Neural progenitor cell (in vitro differentiated cells): Measurements from ENCODE around the gene KLHDC3. TPM values are rescaled to one million over a fixed set of nuclear protein-coding genes. Genes with fewer than 3 reads are reported as not detected.

Experiments
- DNase-seq: peaks from one replicate; pipeline ENCODE4 v3.0.0-alpha.2; 2016; ENCODE audit warnings: low spot score
- H2AFZ ChIP-seq: fragments of 200-600 bp; sonication (generic); replicated peaks from 2 replicates; pipeline ENCODE4 v1.6.1; 2016; ENCODE audit warnings: antibody characterized with exemption
- H3F3A ChIP-seq: fragments of 200-600 bp; sonication (generic); 2 replicates; pipeline ENCODE4 v1.6.1; 2016; ENCODE audit warnings: antibody characterized with exemption, low read depth
- H3K27ac ChIP-seq: fragments of 200-600 bp; sonication (generic); 2 replicates; pipeline ENCODE4 v1.5.1; 2016; ENCODE audit warnings: mild to moderate bottlenecking
- H3K27me3 ChIP-seq: fragments of 200-600 bp; sonication (generic); 2 replicates; pipeline ENCODE4 v1.6.1; 2016; ENCODE audit warnings: mild to moderate bottlenecking, moderate library complexity
- H3K36me3 ChIP-seq: fragments of 200-600 bp; sonication (generic); 2 replicates; pipeline ENCODE4 v1.5.1; 2016
- H3K4me1 ChIP-seq: fragments of 200-600 bp; sonication (generic); 2 replicates; pipeline ENCODE4 v1.6.1; 2016; ENCODE audit warnings: mixed run types
- H3K4me2 ChIP-seq: fragments of 200-600 bp; sonication (generic); 2 replicates; pipeline ENCODE4 v1.6.1; 2016
- H3K4me3 ChIP-seq: fragments of 200-600 bp; sonication (generic); 2 replicates; pipeline ENCODE4 v1.5.1; 2016
- H3K79me2 ChIP-seq: fragments of 200-600 bp; sonication (generic); 2 replicates; pipeline ENCODE4 v1.6.1; 2016; ENCODE audit warnings: low read depth
- H3K9ac ChIP-seq: fragments of 200-600 bp; sonication (generic); 2 replicates; pipeline ENCODE4 v1.6.1; 2016
- H3K9me3 ChIP-seq: fragments of 200-600 bp; sonication (generic); 2 replicates; pipeline ENCODE4 v1.5.1; 2016; ENCODE audit warnings: low read depth
- H4K20me1 ChIP-seq: fragments of 200-600 bp; sonication (generic); 2 replicates; pipeline ENCODE4 v1.6.1; 2016; ENCODE audit warnings: low read depth
- H3K27ac Mint-ChIP-seq: 3 replicates; pipeline ENCODE4 v1.8.0; 2021; ENCODE audit warnings: mixed read lengths
- H3K27me3 Mint-ChIP-seq: 2 replicates; pipeline ENCODE4 v1.8.0; 2022; ENCODE audit warnings: low read depth, mild to moderate bottlenecking, inconsistent platforms, moderate library complexity, mixed read lengths; ENCODE audit not compliant: insufficient read depth
- H3K36me3 Mint-ChIP-seq: 3 replicates; pipeline ENCODE4 v1.8.0; 2021; ENCODE audit warnings: mixed read lengths
- H3K4me1 Mint-ChIP-seq: 3 replicates; pipeline ENCODE4 v1.8.0; 2021; ENCODE audit warnings: mixed read lengths
- H3K4me3 Mint-ChIP-seq: 3 replicates; pipeline ENCODE4 v1.8.0; 2021; ENCODE audit warnings: mild to moderate bottlenecking, moderate library complexity, mixed read lengths
- H3K9me3 Mint-ChIP-seq: 3 replicates; pipeline ENCODE4 v1.8.0; 2020; ENCODE audit warnings: mixed read lengths
- CTCF ChIP-seq: fragments of 200-600 bp; sonication (generic); IDR thresholded peaks from 2 replicates; pipeline ENCODE4 v1.5.1; 2017; ENCODE audit warnings: antibody characterized with exemption, mild to moderate bottlenecking
- EZH2 ChIP-seq: fragments of 200-600 bp; sonication (generic); IDR thresholded peaks from 2 replicates; pipeline ENCODE4 v1.6.1; 2017; ENCODE audit warnings: antibody characterized with exemption, mild to moderate bottlenecking, moderate library complexity
- EZH2phosphoT487 ChIP-seq: fragments of 200-600 bp; sonication (generic); IDR thresholded peaks from 2 replicates; pipeline ENCODE4 v1.6.1; 2017; ENCODE audit warnings: antibody characterized with exemption
- total RNA-seq: library from RNA; depleted of rRNA; stranded (reverse); fragments of >200 nt; gene quantifications from 2 replicates; pipeline ENCODE4 v1.2.3, GENCODE V29; 2015; ENCODE audit warnings: low replicate concordance

Gene KLHDC3
- total RNA-seq, 1 donor from 2014 or later: 122 TPM

- peaks cover 5% of the 10 kb centered on the region for H3K36me3 Mint-ChIP-seq
- H3K4me1 Mint-ChIP-seq: peaks cover 16% of the 10 kb centered on the region
- TF ChIP-seq EZH2phosphoT487: no peak
- no peak for TF ChIP-seq EZH2
- no peak for TF ChIP-seq CTCF
- Histone ChIP-seq H3K79me2 (peaks cover 62% of the 10 kb centered on the region), H3K9ac (no peak overlapping the region), H3K4me2 (no peak overlapping the region), H3K9me3 (no peaks in the 10 kb centered on the region), H3K4me1 (peaks cover 13% of the 10 kb centered on the region), H3K27me3 (no peaks in the 10 kb centered on the region), H3K36me3 (no peaks in the 10 kb centered on the region), H3K27ac (no peak overlapping the region), H3K4me3 (no peak overlapping the region), H4K20me1 (peaks cover 11% of the 10 kb centered on the region), H3F3A (peaks cover 34% of the 10 kb centered on the region), H2AFZ (no peak overlapping the region)
- no peaks in the 10 kb centered on the region for H3K9me3 Mint-ChIP-seq
- no peak overlapping the region for H3K27ac Mint-ChIP-seq
- no peak overlapping the region for H3K4me3 Mint-ChIP-seq
- H3K27me3 Mint-ChIP-seq: peaks cover 7% of the 10 kb centered on the region
- DNase-seq: no peak
Measured at GRCh38 chr6:43019152-43019551, 5.1 kb downstream of the KLHDC3 start.

DNA sequence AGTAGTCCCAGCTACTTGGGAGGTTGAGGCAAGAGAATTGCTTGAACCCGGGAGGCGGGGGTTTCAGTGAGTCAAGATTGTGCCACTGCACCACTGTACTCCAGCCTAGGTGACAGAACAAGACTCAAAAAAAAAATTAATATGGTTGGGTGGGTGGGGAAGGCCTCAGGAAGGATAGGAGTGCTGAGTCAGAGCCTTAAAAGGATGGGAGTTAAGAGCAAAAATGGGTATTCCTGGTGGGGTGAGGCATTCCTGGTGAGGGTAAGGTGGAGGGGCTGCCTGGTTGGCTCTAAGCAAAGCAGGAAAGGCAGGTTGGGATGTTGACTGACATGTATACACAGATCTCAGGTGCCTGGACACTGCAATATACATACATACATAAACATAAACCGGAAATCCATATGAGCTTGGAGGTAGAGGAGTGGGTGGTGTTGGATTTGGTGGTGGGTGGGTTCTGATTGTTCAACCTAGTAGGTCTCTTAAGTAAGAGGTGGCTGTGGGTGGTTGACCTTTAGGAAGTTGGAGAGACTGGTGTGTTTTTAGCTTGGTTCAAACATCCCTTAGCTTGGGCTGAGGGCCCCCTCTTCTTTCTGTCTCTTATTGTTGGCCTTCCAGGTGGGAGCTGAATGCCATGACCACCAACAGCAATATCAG lies 6.1 kb downstream of the KLHDC3 start:
- Histone ChIP-seq H3K36me3 (no peaks in the 10 kb centered on the region), H4K20me1 (peaks cover 11% of the 10 kb centered on the region), H2AFZ (no peak overlapping the region), H3K4me2 (peak overlapping the region; percentile 84), H3K9me3 (no peaks in the 10 kb centered on the region), H3K27ac (no peak overlapping the region), H3K27me3 (no peaks in the 10 kb centered on the region), H3F3A (peaks cover 31% of the 10 kb centered on the region), H3K9ac (no peak overlapping the region), H3K4me1 (peaks cover 11% of the 10 kb centered on the region), H3K4me3 (no peak overlapping the region), H3K79me2 (peaks cover 63% of the 10 kb centered on the region)
- peaks cover 7% of the 10 kb centered on the region for H3K27me3 Mint-ChIP-seq
- no peaks in the 10 kb centered on the region for H3K9me3 Mint-ChIP-seq
- TF ChIP-seq EZH2 (no peak), CTCF (no peak), EZH2phosphoT487 (no peak)
- no peak for DNase-seq
- peaks cover 8% of the 10 kb centered on the region for H3K36me3 Mint-ChIP-seq
- H3K4me1 Mint-ChIP-seq: peaks cover 8% of the 10 kb centered on the region
- H3K27ac Mint-ChIP-seq: no peak overlapping the region
- peak overlapping the region; percentile 81 for H3K4me3 Mint-ChIP-seq

DNA sequence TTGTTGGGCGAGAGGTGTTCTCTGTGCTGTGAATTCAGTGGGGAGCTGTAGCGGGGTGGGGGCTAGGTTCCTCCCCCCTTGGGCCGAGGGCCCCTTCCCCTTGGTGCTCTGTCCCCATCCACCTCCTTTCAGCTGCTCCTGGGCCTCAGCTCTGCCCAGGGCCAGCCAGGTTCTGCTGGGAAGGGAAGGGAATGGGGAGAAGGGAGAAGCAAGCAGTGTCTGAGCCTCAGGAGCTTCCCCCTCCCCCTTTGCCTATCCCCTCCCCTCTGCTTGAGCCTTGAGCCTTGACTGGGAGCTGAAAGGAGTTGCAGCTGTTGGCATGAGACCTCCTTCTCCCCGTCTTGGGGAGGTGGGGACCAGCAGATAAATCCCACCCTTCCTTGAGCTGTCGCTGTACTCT lies 6.8 kb downstream of the KLHDC3 start:
- H3K27me3 ChIP-seq: no peaks in the 10 kb centered on the region
- no peaks in the 10 kb centered on the region for H3K36me3 ChIP-seq
- peaks cover 31% of the 10 kb centered on the region for H3F3A ChIP-seq
- H2AFZ ChIP-seq: peak overlapping the region; percentile 45
- Mint-ChIP-seq H3K9me3 (no peaks in the 10 kb centered on the region), H3K27ac (no peak overlapping the region), H3K4me3 (peak overlapping the region; percentile 99), H3K36me3 (peaks cover 8% of the 10 kb centered on the region), H3K27me3 (peaks cover 7% of the 10 kb centered on the region), H3K4me1 (peaks cover 8% of the 10 kb centered on the region)
- peak overlapping the region; percentile 91 for H3K4me3 ChIP-seq
- peak overlapping the region; percentile 84 for H3K4me2 ChIP-seq
- peak overlapping the region; percentile 20 for H3K27ac ChIP-seq
- peak; percentile 50 for DNase-seq
- TF ChIP-seq EZH2phosphoT487 (no peak), EZH2 (no peak), CTCF (no peak)
- H4K20me1 ChIP-seq: peaks cover 10% of the 10 kb centered on the region
- H3K9ac ChIP-seq: peak overlapping the region; percentile 76
- peaks cover 9% of the 10 kb centered on the region for H3K4me1 ChIP-seq
- no peaks in the 10 kb centered on the region for H3K9me3 ChIP-seq
- peaks cover 56% of the 10 kb centered on the region for H3K79me2 ChIP-seq
